NCI-H510A treated with DMSO at 0.1 percent for 48 hours (cell line): ENCODE data around the gene EML4.
A peak's percentile ranks its signal among the peaks of the same experiment; 100 is the strongest.
"Not testable (repeated sequence)": the region's sequence is repeated elsewhere in the genome, so short reads cannot be mapped to it uniquely, and the experiment has no call there.

ENCODE experiments used
- DNase-seq: peaks from one replicate; lab custom pipeline; 2025; lab: John Stamatoyannopoulos, UW

EML4 gene

DNA sequence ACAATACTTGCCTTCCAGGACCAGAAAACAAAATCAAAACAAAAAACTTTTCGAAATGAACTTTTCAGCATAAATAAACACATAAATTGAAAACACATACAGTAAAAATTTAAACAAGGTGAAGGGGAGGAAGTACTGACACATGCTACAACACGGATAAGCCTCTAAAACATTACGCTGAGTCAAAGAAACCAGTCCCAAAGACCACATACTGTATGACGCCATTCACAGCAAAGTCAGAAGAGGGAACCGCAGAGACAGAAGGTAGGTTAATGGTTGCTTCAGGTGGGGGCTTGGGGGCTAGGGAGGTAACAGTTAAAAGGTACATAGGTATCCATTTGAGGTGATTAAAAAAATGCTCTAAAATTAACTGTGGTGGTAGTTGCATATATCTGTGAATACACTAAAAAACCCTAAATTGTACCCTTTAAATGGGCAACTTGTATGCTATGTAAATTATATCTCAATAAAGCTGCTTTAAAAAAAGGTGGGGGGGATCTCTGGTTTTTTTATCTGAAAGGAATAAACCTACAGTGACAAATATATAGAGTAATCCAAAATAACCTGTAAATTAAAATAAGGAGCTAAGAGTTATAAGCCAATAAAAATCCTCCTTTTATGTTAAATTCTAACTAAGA, 184.8 kb downstream of the EML4 start:
- DNase-seq: no peak

DNA sequence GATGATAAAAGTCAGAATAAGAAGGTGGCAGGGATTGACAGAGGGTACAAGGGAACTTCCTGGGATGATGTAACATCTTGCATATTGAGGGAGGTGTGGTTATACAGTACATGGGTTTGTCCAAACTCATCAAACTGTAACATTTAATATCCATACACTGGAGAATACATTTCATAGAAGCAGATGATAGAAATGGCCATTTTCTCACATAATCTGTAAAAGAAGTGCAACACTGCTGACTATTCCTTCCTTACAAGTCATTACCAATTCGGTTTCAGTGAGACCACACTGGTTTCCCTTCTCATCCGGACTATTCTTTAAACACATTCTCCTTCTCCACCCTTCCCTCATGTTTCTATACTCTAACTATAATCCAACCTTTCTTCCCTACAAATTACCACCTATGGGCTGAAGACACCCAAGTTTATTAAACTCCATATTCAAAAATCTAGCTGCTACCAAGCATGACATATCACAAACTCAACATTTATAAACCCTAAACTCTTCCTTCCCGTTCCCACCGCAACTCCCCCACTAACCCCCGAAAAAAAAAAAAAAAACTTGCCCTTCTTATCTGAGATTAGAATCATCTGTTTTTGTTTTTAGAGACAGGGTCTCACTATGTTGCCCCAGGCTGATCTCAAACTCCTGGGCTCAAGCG, 190.3 kb downstream of the EML4 start:
- DNase-seq: no peak

DNA sequence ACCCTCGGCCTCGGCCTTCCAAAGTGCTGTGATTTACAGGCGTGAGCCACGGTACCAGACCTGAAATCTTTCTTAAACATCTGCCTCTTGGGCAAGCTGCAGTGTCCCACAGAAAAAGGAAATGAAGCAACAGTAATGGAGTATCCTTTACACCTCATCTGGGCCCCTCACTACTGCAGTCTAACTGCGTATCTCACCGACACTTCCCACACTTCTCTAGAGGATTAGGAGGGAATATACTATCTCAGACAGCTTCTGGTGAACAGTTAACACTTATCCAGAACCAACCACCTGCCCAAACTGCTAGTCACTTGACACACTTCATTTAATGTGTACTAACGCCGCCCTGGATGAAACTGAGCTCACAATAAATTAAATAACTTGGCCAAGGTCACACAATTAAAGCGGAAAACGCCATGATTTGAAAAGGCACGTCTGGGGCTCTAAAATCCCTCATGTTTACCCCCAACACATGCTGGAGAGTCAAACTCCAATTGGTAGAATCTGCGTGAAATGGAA, 190.9 kb downstream of the EML4 start:
- peak; percentile 13 for DNase-seq

DNA sequence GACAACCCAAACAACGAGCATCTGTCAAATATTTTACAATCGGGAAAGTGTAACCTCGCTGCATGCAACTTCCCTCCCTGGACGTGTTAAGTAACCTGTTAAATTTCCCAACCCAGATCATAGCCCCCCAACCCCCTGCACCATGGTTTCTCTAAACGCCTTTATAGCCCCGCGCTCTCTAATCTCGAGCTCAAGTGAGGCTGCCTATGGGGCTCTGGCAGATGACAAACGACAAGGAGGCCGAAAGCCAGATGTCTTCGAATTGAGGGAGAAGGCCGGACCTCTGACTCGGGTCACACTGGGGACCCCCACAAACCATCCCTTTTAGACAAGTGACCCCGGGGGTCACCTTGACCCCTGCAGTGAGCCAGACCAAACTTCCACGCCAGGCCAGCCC, 191.3 kb downstream of the EML4 start:
- DNase-seq: no peak

DNA sequence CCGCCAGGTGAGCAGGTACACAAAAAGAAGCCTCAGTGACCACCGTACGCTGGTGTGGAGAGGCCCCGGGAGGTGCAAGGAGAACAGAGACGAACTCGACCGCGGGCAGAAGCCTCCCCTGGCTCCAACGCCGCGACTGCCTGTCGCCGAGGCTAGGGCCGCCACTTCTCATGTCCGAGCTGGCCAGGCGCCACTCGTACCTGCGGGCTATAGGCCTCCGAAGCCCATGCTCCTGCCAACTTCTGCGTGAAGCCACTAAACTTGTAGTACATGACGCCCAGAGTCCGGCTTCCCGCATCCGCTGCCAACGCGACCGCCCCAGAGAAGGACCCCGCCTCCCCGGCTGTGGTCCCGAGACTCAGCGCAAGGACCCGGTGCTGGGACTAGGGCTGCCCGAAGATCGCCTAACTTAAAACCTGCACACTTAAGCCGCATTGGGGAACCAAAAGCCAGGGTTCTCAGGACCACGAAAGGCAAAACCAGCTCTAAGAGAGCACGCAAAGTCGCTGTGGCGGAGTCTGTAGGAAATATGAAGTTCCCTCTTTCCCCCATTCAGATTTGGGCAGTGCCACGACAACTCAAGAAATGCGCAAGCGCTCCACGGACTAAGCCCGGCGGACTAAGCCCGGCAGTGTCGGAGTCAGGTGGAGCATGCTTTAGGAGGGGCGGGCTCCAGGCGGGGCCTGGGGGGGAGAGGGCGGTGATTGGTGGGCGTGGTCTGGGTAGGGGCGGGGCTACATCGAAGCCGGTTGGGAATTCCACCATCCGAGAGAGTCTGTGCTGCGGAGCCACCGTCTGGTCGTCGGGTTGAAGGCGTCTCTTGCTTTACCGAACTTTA, 192.0 kb downstream of the EML4 start, which contains the start of gene COX7A2L:
COX7A2L (minus strand) TSS at position 328 of the 838 bp plus-strand sequence; CDS start at position 272, 56 bp downstream.
- DNase-seq: peak; percentile 99

DNA sequence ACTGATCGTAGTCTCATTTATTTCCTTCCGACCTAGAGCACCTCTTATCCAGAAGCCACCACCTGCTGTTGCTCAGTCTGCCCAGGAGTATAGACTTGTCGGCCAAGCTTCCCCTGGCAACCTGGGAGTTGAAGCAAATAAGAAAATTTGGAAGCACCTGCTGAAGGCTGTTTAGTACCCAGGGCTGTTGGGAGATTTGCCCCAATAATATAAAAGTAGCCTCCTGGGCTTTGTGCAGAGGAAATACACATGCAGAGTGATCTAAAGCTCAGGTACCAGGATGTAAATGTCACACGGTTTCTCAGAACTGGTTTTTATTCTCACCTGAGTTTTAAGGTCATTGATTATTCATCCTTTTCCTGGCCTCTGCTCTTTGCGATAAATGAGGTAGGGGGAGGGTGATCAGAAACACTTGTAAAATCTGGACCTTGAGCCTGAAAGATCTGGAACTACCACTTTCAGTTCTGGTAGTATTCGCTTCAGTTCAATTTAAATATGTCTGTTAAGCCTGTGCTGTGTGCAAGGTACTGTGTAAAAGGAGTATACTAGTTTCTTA, 192.7 kb downstream of the EML4 start:
- peak; percentile 58 for DNase-seq

DNA sequence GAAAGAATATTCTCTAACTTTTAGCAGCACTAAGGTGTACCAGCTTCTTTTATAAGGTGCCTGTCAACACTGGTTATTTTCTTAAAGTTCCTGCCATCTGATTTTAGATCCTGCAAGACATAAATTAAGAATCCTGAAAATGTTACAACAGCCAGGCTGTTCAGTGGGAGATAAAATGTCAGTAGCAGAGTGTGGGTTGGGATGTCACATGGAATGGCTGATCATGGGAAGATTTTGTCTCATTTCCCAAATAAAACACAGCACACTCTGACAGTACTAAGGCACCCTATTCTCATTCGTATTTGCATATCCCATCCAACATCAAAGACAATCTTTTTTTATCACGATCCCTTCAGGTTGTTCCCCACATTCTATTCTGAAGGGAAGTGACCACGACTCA, 194.3 kb downstream of the EML4 start:
- DNase-seq: no peak

DNA sequence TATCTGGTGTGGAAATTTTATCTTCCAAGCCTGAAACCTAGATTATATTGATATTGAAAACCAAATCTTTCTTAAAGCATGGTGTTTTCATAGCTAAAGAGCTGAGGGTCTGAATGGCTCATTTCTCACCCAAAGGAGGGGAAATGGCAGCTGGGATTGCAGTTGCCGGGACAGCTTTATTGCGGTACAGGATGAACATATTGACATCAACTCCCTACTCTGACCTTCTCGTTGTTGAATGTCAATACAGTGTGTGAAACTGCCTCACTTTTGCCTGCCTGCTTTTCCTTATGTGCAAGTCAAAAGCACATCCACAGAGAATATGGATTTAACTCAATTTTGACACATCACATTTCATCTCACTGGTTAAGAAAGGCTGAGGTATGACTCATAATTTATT, 195.5 kb downstream of the EML4 start:
- DNase-seq: no peak

DNA sequence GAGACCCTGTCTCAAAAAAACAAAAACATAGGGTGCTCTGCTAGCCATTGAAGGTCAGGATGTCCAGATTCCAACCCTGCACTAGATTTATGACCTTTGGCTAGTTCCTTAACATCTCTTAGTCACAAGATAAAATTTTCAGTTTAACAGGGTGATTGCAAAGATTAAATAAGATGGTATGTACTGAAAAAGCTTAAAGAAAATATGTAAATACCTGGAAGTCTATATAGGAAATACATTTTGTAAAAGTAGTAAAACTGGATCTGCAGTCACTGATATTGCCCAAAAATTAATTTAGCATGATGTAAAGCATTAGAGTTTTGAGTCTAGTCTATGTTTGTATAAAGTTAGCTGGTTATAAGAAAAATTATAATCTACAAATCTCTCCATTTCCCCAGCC, 197.3 kb downstream of the EML4 start:
- no peak for DNase-seq

DNA sequence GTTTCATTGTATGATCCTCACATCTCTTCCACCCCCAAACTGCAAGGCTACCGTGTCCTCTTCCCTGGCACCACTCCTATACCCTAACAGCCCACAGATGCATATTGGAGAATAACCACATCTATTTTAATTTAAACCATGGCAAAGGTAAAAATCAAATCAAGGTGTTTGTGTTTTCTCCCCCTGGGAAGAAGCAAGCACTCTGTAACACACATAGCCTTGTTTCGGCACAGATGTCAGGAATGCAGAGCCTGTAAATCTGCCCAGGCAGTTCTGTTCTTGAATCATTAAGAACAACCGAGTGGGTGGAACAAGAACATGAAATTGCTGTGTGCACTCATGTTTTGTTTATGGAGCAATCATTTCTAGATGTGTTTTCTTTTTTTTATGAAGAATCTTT, 198.7 kb downstream of the EML4 start:
- no peak for DNase-seq

DNA sequence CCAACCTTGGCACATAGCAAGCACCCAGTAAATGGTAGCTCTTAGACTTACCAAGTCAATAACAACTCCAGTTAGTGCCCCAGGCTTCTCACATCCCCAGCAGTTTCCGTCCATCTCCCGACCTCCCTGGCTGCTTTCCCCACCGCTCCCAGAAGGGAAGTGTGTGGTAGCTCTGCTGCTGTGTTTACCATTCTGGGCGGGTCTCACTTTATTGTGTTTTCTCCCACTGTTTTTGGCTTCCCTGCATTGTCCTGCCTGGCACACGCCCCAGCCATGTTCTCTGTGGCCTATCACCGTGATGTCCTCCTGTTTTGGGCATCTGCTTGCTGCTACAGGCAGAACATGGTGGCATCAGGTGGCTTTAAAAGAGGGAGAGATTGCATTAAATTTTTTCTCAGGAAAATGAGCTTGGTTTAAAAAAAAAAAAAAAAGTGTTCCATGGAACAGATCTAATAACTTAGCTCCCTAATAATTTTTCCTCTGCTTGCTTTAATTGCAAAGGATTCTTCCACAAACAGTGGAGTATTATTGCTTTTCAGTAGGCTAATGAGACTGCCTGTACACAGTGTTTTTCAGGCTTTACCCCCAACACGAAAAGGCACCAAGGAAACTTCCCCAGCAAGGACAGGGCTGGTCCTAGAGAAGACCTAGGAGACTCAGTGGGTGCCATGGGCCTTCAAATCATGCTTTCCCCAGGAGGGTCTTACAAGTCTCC, 199.8 kb downstream of the EML4 start:
- peak; percentile 16 for DNase-seq

DNA sequence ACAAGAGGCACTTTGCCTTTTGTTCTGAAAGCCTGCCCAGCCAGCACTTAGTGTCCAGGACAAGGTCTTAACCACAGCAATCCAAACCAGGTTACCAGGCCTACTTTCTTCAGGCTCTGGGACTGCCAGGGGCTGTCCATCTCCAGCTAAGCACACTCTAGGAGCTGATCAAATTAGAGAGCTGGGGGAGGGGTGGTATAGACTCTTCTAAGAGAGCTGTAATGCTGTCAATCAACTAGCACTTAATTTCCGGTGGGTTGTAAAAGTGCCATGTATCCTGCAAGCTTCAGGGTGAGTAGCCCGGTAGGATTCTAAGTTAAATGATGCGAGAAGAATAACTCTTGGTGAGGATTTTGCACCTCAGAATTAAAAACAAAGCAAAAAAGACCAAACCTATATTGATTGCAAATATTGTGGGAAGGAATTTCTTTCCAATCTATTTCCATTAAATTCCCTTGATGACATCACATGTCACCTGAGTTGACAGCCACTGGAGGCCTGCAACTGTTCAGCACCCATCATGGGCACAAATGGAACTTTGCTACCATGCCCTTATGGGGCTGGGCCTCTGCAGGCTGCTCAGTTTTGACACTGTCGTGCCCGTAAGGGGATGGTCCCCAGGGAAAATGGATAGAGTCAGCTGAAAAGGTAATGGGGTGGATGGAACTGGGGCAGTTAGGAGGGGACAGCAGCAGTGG, 200.5 kb downstream of the EML4 start:
- DNase-seq: peak; percentile 89

DNA sequence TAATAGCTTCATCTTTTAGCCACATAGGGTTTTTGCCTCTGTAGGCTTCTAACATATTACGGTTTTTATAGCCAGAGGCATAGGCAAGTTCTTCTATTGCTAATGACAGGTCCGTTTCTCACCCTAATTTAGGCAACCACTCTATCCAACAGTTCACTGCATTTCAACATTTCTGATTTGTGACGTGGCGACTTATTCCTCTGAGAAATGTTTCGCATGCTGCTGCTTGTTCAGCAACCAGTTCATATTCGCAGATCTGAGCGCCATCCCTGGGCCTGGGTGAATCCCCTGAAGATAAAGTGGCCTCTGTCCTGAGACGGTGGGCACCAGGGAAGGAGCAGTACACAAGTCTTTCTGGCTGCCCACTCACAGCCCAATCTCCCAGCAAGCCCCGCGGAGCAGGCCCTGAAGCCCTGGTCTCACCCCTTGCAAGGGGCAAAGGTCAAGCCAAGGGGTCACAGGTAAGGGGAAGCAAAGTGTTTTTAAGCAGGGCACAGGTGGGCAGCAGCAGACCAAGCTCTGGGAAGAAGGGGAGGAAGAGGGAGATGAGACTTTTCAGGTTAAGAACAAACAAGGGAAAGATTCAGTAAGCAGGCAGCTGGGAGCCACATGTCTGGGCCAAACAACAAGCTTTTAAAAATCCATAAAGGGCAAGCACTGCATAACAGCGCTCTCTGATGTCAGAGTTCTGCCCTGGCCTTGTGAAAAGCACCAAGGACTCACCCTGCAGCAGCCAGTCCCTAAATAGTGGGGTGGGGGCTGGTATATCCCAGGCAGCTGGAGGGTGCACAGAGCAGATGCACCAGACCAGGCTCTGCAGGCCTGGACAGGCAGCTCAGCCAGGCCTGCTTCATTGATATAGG, 202.7 kb downstream of the EML4 start:
- DNase-seq: peak; percentile 8

DNA sequence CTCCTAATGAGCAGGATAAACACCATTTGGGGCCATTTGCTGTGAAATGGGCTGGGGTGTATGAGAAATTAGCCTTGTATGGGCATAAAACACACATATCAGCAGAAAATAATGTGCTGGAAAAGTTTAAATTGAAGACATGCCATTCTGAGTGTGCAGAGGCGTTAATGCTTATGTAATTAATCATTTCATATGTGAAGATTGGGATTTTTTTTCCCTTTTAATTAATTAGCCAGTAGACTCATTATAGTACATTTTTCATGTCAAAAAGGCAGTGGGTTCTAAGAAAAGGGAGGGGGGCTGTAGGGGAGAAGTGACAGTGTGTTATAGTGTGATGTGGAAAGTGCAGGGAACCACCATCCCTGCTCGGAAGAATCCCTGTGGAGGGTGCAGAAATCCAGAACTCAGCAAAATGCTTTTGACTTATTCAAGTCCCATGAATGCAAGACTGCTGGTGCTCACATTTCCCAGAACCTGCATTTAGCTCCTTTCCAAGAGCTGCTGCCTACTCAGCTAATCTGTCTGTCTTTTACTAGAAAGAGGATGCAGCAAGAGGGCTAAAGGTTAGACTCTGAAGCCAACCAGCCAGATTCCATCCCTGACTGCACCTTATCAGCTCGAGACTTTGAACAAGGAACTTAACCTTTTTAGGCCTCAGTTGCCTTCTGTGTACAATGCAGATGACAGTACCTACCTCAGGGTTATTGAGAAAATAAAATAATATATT, 203.5 kb downstream of the EML4 start:
- DNase-seq: no peak

DNA sequence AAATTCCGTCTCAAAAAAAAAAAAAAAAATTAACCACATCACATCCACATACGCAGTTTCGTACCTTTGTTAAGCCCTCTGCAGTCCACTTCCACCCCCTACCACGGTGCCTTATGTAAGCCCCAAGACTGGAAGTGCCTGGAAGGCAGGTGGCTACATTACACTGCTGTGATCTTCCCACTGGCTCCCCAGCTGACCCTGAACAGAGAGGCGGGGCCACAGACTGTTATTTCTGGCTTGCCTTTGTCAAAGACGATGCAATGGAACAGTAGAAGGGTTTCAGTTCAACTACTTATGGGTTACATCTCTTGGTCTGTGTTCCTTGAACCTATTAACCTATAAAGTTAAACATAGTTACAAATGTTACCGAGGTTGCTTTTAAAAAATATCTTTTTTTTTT, 207.6 kb downstream of the EML4 start:
- no peak for DNase-seq

DNA sequence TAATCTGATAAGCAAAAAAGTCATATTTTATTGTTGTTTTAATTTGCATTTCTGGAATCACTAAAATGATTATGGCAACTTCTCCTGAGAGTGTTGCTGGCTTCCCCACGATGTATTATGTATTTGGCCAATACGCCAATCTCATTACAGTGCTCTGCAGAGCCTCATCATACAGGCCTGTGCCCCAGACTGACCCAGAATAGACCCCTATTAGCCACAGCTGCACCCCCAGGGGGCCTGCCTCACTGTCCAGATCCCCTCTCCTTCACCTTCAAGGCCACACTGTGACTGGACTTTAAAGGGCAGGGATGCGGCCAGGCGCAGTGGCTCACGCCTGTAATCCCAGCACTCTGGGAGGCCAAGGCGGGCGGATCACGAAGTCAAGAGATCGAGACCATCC, 209.3 kb downstream of the EML4 start:
- no peak for DNase-seq

DNA sequence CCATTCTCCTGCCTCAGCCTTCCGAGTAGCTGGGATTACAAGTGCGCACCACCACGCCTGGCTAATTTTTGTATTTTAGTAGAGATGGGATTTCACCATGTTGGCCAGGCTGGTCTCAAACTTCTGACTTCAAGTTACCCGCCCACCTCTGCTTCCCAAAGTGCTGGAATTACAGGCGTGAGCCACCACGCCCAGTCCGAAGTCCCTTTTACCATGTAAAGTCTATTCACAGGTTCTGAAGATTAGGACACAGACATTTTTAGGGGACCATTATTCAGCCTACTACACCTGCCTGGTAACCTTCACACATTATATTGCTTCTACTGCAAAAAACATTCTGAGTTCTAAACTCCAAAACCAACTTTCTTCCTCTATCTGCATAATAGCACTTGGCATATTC, 210.9 kb downstream of the EML4 start:
- not testable (repeated sequence) for DNase-seq

DNA sequence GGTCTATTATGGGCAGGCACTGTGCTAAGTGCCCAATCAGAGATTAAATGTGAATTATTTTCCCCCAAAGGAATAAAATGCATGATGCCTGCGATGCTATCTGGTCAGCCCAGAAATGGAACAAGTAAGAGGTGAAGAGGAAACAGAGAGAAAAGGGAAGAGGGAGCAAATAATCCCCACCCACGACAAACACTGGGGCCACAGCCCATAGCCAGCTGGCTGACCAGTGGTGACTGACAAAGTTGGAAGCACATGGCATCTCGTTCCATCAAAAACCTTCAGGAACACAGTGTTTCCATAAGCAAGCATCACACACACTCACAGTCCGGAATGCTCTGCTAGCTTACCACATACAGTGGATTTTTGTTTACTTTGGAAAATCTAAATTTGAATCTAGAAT, 213.0 kb downstream of the EML4 start:
- DNase-seq: no peak
